HG03575 (cell line): ENCODE data around the gene FGD3.
"Not testable (repeated sequence)": the region's sequence is repeated elsewhere in the genome, so short reads cannot be mapped to it uniquely, and the experiment has no call there.

Experiments
- ATAC-seq: cut with Tn5 transposase; IDR thresholded peaks from one replicate; pipeline ENCODE4 v1.9.1; 2021; ENCODE audit not compliant: unreplicated experiment, insufficient number of reproducible peaks, low FRiP score; ENCODE audit errors: extremely low read depth

Gene FGD3

GRCh38 chr9:92998871-92999270, 51.5 kb downstream of the FGD3 start:
- not testable (repeated sequence) for ATAC-seq

GRCh38 chr9:93001031-93001430, 53.7 kb downstream of the FGD3 start:
- no peak for ATAC-seq

- ATAC-seq: no peak
Observed at GRCh38 chr9:93002700-93003099, 55.4 kb downstream of the FGD3 start.

- ATAC-seq: no peak
Observed at GRCh38 chr9:93003552-93004407, 56.5 kb downstream of the FGD3 start.

- no peak for ATAC-seq
Observed at GRCh38 chr9:93004561-93004960, 57.2 kb downstream of the FGD3 start.

DNA sequence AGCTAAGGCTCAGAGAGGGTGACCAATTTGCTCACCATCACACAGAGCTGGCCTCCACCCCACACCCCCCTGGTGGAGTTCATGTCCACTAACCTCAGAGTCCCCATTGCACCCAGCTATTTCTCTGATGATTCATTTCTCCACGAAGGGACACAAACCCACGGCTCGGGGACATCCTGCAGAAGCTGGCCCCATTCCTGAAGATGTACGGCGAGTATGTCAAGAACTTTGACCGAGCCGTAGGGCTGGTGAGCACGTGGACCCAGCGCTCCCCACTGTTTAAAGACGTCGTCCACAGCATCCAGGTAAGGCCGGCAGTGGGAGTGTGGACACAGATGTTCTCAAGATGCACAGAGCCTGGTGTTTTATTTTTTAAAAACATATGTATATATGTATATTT, 58.6 kb downstream of the FGD3 start:
- no peak for ATAC-seq

GRCh38 chr9:93007529-93008058, 60.3 kb downstream of the FGD3 start:
- ATAC-seq: no peak

DNA sequence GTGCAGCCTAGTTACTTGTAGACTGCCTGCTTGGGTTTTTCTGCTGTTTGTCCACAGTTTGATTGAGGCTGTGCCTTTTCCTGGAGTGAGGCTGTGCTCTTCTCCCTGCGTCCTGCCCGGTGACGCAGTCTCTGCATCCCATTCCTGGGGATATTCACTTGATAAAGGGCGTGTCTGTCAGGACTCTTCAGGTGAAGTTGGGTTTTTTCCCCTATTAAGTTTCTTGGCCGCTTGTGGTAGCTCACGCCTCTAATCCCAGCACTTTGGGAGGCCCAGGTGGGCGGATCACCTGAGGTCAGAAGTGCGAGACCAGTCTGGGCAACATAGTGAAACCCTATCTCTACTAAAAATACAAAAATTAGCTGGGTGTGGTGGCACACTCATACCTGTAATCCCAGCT, 61.1 kb downstream of the FGD3 start:
- no peak for ATAC-seq

DNA sequence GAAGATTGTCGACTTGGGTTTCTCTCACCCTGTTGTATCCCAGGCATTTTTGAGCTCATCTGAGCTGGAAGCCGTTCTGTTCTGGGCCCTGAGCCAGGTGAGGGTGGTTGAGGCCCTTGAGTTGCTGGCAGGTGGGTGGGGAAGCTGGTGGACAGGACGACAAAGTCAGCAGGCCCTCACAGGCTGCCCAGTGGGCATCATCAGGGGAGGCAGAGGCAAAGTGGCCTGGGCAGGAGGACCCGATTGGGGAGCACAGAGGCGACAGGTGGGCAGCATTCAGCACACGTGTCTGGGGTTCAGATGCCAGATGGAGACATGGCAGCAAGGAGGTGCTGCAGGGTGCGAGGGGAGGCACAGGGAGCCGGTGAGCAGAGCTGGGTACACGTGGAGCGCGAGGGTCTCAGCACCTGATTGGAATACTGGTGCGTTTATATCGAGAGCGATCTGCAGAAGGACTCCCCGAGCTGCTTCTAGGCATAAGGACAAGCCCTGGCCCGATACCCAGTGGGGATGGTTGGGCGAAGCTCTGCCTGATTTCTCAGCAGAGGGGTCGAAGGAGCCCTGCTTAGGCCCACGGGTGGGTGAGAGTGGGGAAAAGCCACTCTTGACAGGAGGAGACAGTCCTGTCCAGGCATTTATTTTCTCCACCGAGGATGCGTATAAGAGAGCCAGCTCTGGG, 62.2 kb downstream of the FGD3 start:
- ATAC-seq: no peak

- no peak for ATAC-seq
Observed at GRCh38 chr9:93010056-93010455, 62.7 kb downstream of the FGD3 start.

- no peak for ATAC-seq
Observed at GRCh38 chr9:93010704-93011103, 63.4 kb downstream of the FGD3 start.

DNA sequence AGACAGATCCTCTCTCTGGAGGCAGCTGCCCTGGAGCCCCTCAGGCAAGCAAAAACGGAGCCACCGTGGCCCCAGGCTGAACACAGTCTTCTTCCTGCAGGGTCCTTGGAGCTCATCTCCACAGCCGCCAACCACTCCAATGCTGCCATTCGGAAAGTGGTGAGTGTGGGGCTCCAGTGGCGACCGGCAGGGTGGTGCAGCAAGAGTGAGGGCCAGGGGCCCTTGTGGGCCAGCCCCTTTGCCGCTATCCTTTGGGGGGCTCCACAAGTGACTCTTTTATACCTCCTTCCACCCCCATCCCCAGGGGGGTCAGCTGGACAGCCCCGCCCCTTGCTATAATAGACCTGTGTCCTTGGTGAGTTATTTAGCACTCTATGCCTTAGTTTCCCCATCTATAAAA, 63.8 kb downstream of the FGD3 start:
- ATAC-seq: no peak

- ATAC-seq: no peak
Observed at GRCh38 chr9:93012963-93013855, 65.9 kb downstream of the FGD3 start.

DNA sequence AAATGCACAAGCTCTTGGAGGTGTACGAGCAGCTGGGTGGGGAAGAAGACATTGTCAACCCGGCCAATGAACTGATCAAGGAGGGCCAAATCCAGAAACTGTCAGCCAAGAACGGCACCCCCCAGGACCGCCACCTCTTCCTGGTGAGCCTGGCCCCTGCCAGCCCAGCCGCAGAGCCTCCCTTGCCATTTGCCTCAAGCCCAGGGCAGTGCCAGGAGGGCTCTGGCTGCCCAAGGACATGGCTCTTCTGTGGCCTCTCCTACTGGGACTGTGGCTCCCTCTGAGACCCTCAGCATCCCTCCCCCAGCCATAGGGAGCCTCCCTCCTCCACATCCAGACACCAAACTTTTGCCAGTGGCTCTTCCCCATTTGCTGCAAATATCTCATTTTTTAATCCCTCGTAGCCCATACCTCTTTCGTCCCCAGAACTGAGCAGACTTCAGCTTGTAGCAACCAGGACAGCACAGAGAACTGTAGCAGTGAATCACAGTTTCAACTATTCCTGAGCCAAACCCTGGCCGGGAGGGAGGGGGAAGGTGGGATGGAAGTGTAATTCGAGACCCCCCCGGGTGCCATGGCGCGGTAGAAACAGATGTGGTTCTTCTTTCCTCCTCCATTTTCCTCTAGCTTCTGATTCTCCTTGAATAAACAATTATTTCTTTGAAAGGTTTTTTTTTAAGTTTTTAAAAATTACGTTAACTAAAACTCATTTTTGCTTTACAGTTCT, 66.7 kb downstream of the FGD3 start:
- ATAC-seq: no peak

DNA sequence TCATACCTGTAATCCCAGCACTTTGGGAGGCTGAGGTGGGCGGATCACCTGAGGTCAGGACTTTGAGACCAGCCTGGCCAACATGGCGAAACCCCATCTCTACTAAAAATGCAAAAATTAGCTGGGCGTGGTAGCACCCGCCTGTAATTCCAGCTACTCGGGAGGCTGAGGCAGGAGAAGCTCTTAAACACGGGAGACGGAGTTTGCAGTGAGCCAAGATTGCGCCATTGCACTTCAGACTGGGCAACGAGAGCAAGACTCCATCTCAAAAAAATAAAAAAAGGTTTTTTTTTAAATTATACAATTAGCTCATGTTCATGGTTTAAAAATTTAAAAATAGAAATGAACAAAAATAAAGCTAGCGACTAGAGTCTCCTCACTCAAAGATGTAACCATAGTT, 67.9 kb downstream of the FGD3 start:
- not testable (repeated sequence) for ATAC-seq

GRCh38 chr9:93017621-93018020, 70.3 kb downstream of the FGD3 start:
- ATAC-seq: no peak

- no peak for ATAC-seq
Observed at GRCh38 chr9:93020151-93020550, 72.8 kb downstream of the FGD3 start.

DNA sequence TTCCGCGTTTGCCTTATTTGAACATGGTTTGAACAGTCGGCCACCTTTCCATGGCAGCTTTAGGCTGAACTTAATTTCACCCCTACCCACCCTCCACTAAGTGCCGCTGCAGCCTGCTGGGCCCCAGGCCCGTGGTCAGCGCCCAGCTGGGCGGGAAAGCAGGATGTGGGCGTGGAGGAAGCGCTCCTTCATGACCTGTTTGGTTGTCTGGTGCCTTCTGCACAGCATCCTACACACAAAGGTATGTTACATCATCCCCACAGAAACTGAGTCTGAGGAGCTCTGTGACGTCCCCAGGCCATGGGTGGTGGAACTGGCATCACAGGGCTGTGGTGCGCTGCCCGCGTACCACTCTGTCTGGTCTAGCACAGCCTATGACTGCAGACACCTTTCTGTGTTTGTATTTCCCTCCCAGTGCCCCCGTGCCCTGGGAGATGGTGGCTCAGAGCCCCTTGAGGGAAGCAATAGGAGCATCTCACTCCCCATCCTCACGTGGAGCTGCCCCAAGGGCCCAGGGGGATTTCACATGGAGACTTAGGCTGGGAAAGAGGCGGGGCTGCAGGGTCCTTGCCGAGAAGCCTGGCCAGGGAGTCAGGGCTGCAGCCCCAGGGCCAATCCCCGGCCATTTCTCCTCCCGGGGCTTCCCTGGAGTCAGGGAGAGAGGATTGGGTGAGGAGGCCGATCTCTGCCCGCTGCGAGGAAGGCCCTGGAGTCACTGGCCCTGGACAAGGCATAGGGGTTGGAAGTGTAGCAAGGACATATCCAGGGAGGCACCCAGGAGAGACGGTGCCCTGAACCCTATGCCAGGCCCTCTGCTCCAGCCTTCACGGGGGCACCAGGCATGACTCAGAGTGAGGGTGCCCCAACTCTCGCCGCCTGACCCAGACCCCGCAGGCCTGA, 73.7 kb downstream of the FGD3 start:
- no peak for ATAC-seq
